Hepatocyte (in vitro differentiated cells): ENCODE data around the gene GRIK2. TPM values are rescaled to one million over a fixed set of nuclear protein-coding genes. Genes with fewer than 3 reads are reported as not detected.

Experiments used
- DNase-seq: peaks from one replicate; pipeline ENCODE4 v3.0.0-alpha.2; 2016; ENCODE audit warnings: low spot score
- H2AFZ ChIP-seq: fragments of 200-600 bp; sonication (generic); 2 replicates; pipeline ENCODE4 v1.6.0; 2016; ENCODE audit warnings: antibody characterized with exemption, mild to moderate bottlenecking
- H3K27ac ChIP-seq: fragments of 200-600 bp; sonication (generic); 2 replicates; pipeline ENCODE4 v1.5.1; 2016; ENCODE audit warnings: mild to moderate bottlenecking
- H3K27me3 ChIP-seq: fragments of 200-600 bp; sonication (generic); 2 replicates; pipeline ENCODE4 v1.6.1; 2016
- H3K36me3 ChIP-seq: fragments of 200-600 bp; sonication (generic); replicated peaks from 2 replicates; pipeline ENCODE4 v1.5.1; 2016; ENCODE audit warnings: low read depth; ENCODE audit not compliant: insufficient read depth
- H3K4me1 ChIP-seq: fragments of 200-600 bp; sonication (generic); 2 replicates; pipeline ENCODE4 v1.5.1; 2016; ENCODE audit warnings: mild to moderate bottlenecking, moderate library complexity; ENCODE audit not compliant: insufficient read depth
- H3K4me2 ChIP-seq: fragments of 200-600 bp; sonication (generic); 2 replicates; pipeline ENCODE4 v1.6.0; 2016
- H3K4me3 ChIP-seq: fragments of 200-600 bp; sonication (generic); 2 replicates; pipeline ENCODE4 v1.5.1; 2016; ENCODE audit warnings: mild to moderate bottlenecking
- H3K79me2 ChIP-seq: fragments of 200-600 bp; sonication (generic); 2 replicates; pipeline ENCODE4 v1.6.0; 2017; ENCODE audit warnings: mild to moderate bottlenecking
- H3K9me2 ChIP-seq: fragments of 200-600 bp; sonication (generic); replicated peaks from 2 replicates; pipeline ENCODE4 v1.6.0; 2017; ENCODE audit warnings: mild to moderate bottlenecking; ENCODE audit not compliant: insufficient read depth
- H3K9me3 ChIP-seq: fragments of 200-600 bp; sonication (generic); 2 replicates; pipeline ENCODE4 v1.5.1; 2016; ENCODE audit warnings: low read depth, mild to moderate bottlenecking
- H4K20me1 ChIP-seq: fragments of 200-600 bp; sonication (generic); 2 replicates; pipeline ENCODE4 v1.6.0; 2016; ENCODE audit warnings: mild to moderate bottlenecking; ENCODE audit not compliant: insufficient read depth, poor library complexity, severe bottlenecking
- CTCF ChIP-seq: fragments of 200-600 bp; sonication (generic); IDR thresholded peaks from 2 replicates; pipeline ENCODE4 v1.5.1; 2016; ENCODE audit warnings: antibody characterized with exemption, mild to moderate bottlenecking; ENCODE audit not compliant: poor library complexity
- EZH2 ChIP-seq: fragments of 200-600 bp; sonication (generic); IDR thresholded peaks from 2 replicates; pipeline ENCODE4 v1.6.1; 2016; ENCODE audit warnings: antibody characterized with exemption, mild to moderate bottlenecking, borderline replicate concordance
- EZH2phosphoT487 ChIP-seq: fragments of 200-600 bp; sonication (generic); IDR thresholded peaks from one replicate; pipeline ENCODE4 v1.6.1; 2018; ENCODE audit warnings: antibody characterized with exemption, mild to moderate bottlenecking, low read depth, moderate library complexity; ENCODE audit not compliant: unreplicated experiment, severe bottlenecking
- WGBS: methylation state at CpG from one replicate; pipeline ENCODE4 v1.1.6; 2016; ENCODE audit warnings: low lambda C conversion rate; ENCODE audit errors: missing lambda C conversion rate; 5-methylcytosine and 5-hydroxymethylcytosine counted together
- polyA plus RNA-seq: library from polyadenylated mRNA; unstranded; fragments of >200 nt; fragmentation: Nextera tagmentation; extraction: Ambion mirVana; gene quantifications from 2 replicates; pipeline ENCODE4 v1.2.1, GENCODE V29; 2016
- total RNA-seq: library from RNA; depleted of rRNA; stranded (reverse); fragments of >200 nt; gene quantifications from 2 replicates; pipeline ENCODE4 v1.2.3, GENCODE V29; 2014

The GRIK2 gene
- total and polyA plus RNA-seq, 2 experiments from 2014 or later = 5.8 to 6.2 TPM

- no peak overlapping the region for H3K27ac ChIP-seq
- H3K4me1 ChIP-seq = no peaks in the 10 kb centered on the region
- TF ChIP-seq CTCF = no peak
- no peak for TF ChIP-seq EZH2phosphoT487
- no peak for TF ChIP-seq EZH2
- no peak overlapping the region for H3K4me3 ChIP-seq
- no peaks in the 10 kb centered on the region for H3K9me3 ChIP-seq
- DNase-seq = no peak
- H3K4me2 ChIP-seq = no peak overlapping the region
- H3K79me2 ChIP-seq = no peaks in the 10 kb centered on the region
- no peaks in the 10 kb centered on the region for H3K36me3 ChIP-seq
- no peaks in the 10 kb centered on the region for H4K20me1 ChIP-seq
- H3K27me3 ChIP-seq = no peaks in the 10 kb centered on the region
- no peak overlapping the region for H2AFZ ChIP-seq
- H3K9me2 ChIP-seq = no peaks in the 10 kb centered on the region
These were observed 629.3 kb downstream of the GRIK2 start for GRCh38 chr6:102022803-102023202.

GRCh38 chr6:102023977-102024657 is 630.6 kb downstream of the GRIK2 start:
- DNase-seq = peak; percentile 4
- 89% methylated on average over 3 of the region's 3 CpGs for WGBS
- Histone ChIP-seq H3K4me3 (no peak overlapping the region), H2AFZ (no peak overlapping the region), H3K9me2 (no peaks in the 10 kb centered on the region), H3K4me1 (no peaks in the 10 kb centered on the region), H3K27me3 (no peaks in the 10 kb centered on the region), H3K9me3 (no peaks in the 10 kb centered on the region), H4K20me1 (no peaks in the 10 kb centered on the region), H3K79me2 (no peaks in the 10 kb centered on the region), H3K36me3 (no peaks in the 10 kb centered on the region), H3K4me2 (no peak overlapping the region), H3K27ac (no peak overlapping the region)
- TF ChIP-seq EZH2 (no peak), CTCF (no peak), EZH2phosphoT487 (no peak)

- TF ChIP-seq EZH2phosphoT487 (no peak), EZH2 (no peak), CTCF (no peak)
- H2AFZ ChIP-seq = no peak overlapping the region
These were observed 633.1 kb downstream of the GRIK2 start for GRCh38 chr6:102026649-102027048.

GRCh38 chr6:102028176-102028575 is 634.7 kb downstream of the GRIK2 start:
- Histone ChIP-seq H3K4me1 (no peaks in the 10 kb centered on the region), H3K9me3 (no peaks in the 10 kb centered on the region), H3K27ac (no peak overlapping the region), H3K27me3 (no peaks in the 10 kb centered on the region), H3K79me2 (no peaks in the 10 kb centered on the region), H3K4me3 (no peak overlapping the region), H2AFZ (no peak overlapping the region), H3K4me2 (no peak overlapping the region), H3K9me2 (no peaks in the 10 kb centered on the region), H4K20me1 (no peaks in the 10 kb centered on the region), H3K36me3 (no peaks in the 10 kb centered on the region)
- TF ChIP-seq EZH2phosphoT487 (no peak), EZH2 (no peak), CTCF (no peak)
- WGBS = 69% methylated on average over 2 of the region's 2 CpGs
- no peak for DNase-seq

More at GRCh38 chr6:102026649-102027048, 633.1 kb downstream of the GRIK2 start:
- Histone ChIP-seq H4K20me1 (no peaks in the 10 kb centered on the region), H3K27me3 (no peaks in the 10 kb centered on the region), H3K27ac (no peak overlapping the region), H3K9me2 (no peaks in the 10 kb centered on the region), H3K79me2 (no peaks in the 10 kb centered on the region), H3K36me3 (no peaks in the 10 kb centered on the region), H3K9me3 (no peaks in the 10 kb centered on the region), H3K4me2 (no peak overlapping the region), H3K4me1 (no peaks in the 10 kb centered on the region), H3K4me3 (no peak overlapping the region)
- DNase-seq = no peak
